HepG2 (cell line): ENCODE measurements around the gene LRBA. TPM values are rescaled to one million over a fixed set of nuclear protein-coding genes. Genes with fewer than 3 reads are reported as not detected.

ENCODE experiments used
- ADNP ChIP-seq: sonication (generic); formaldehyde crosslinking; IDR thresholded peaks from 2 replicates; pipeline ENCODE4 v1.4.0; 2020; ENCODE audit warnings: missing genetic modification reagents
- SMAD1 ChIP-seq: sonication (generic); formaldehyde crosslinking; IDR thresholded peaks from 2 replicates; pipeline ENCODE4 v1.4.0; 2020; ENCODE audit warnings: missing genetic modification reagents, low read depth, mild to moderate bottlenecking, borderline replicate concordance
- ZBTB8A ChIP-seq: sonication (generic); formaldehyde crosslinking; IDR thresholded peaks from 2 replicates; pipeline ENCODE4 v1.4.0; 2020; ENCODE audit warnings: mild to moderate bottlenecking, low read depth, missing genetic modification reagents, borderline replicate concordance
- polyA plus RNA-seq, 8 experiments: library from polyadenylated mRNA; depleted of rRNA in 3 of 8; stranded (reverse) in 7 of 8; unstranded in 1 of 8; fragments of >200 nt; fragmentation: Illumina TruSeq in 4 of 8; extraction: Trizol in 4 of 8; gene quantifications; 2 replicates each; pipeline versions ENCODE4 v1.2.1 to v1.2.3, GENCODE V29; 2011 to 2016; ENCODE audit warnings: low read depth in 4 of 8, missing spikeins in 1 of 8, mixed read lengths in 1 of 8; ENCODE audit not compliant: insufficient read depth in 1 of 8
- total RNA-seq, 5 experiments: library from RNA; depleted of rRNA; stranded (reverse); fragments of >200 nt; fragmentation: Illumina TruSeq; extraction: Trizol; gene quantifications; 2 replicates each; pipeline ENCODE4 v1.2.3, GENCODE V29; 2016; ENCODE audit warnings: low read depth in 1 of 5
- TF ChIP-seq, protein P1 (sequence below): sonication (generic); formaldehyde crosslinking; IDR thresholded peaks from 2 replicates; pipeline ENCODE4 v1.4.0; 2020; ENCODE audit warnings: missing genetic modification reagents, borderline replicate concordance
- TF ChIP-seq, protein P2 (sequence below): sonication (generic); formaldehyde crosslinking; IDR thresholded peaks from 2 replicates; pipeline ENCODE4 v1.5.0; 2020; ENCODE audit warnings: mild to moderate bottlenecking, missing genetic modification reagents, borderline replicate concordance

The LRBA gene
- total and polyA plus RNA-seq, 2 of the 13 experiments (the other 11 are each of a cell fraction or from before 2014, with no cell fraction given), result 21.0 to 37.2 TPM

DNA sequence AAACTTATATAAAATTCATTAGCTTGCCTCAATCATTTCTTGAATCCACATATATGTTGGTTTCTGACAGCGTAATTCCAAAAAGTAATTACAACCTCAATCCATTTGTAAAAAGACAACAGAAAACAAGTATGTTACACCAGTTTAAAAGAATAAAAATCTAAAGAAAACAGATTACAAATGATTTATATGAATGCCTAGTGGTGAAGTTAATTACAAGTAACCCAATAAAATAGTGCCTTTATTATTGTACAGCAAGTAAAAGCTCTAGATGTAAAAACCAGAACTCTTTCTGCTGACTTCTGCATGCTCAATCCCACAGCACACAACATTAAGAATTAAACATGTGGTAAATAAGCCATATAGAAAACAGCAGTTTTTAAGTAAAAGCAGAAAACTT lies 235.4 kb downstream of the LRBA start (continued):
- no peak for TF ChIP-seq SMAD1 (CRISPR knock-in tag)
- TF ChIP-seq, protein P1, sequence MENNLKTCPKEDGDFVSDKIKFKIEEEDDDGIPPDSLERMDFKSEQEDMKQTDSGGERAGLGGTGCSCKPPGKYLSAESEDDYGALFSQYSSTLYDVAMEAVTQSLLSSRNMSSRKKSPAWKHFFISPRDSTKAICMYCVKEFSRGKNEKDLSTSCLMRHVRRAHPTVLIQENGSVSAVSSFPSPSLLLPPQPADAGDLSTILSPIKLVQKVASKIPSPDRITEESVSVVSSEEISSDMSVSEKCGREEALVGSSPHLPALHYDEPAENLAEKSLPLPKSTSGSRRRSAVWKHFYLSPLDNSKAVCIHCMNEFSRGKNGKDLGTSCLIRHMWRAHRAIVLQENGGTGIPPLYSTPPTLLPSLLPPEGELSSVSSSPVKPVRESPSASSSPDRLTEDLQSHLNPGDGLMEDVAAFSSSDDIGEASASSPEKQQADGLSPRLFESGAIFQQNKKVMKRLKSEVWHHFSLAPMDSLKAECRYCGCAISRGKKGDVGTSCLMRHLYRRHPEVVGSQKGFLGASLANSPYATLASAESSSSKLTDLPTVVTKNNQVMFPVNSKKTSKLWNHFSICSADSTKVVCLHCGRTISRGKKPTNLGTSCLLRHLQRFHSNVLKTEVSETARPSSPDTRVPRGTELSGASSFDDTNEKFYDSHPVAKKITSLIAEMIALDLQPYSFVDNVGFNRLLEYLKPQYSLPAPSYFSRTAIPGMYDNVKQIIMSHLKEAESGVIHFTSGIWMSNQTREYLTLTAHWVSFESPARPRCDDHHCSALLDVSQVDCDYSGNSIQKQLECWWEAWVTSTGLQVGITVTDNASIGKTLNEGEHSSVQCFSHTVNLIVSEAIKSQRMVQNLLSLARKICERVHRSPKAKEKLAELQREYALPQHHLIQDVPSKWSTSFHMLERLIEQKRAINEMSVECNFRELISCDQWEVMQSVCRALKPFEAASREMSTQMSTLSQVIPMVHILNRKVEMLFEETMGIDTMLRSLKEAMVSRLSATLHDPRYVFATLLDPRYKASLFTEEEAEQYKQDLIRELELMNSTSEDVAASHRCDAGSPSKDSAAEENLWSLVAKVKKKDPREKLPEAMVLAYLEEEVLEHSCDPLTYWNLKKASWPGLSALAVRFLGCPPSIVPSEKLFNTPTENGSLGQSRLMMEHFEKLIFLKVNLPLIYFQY, result no peak
- no peak for TF ChIP-seq ADNP
- TF ChIP-seq, protein P2, sequence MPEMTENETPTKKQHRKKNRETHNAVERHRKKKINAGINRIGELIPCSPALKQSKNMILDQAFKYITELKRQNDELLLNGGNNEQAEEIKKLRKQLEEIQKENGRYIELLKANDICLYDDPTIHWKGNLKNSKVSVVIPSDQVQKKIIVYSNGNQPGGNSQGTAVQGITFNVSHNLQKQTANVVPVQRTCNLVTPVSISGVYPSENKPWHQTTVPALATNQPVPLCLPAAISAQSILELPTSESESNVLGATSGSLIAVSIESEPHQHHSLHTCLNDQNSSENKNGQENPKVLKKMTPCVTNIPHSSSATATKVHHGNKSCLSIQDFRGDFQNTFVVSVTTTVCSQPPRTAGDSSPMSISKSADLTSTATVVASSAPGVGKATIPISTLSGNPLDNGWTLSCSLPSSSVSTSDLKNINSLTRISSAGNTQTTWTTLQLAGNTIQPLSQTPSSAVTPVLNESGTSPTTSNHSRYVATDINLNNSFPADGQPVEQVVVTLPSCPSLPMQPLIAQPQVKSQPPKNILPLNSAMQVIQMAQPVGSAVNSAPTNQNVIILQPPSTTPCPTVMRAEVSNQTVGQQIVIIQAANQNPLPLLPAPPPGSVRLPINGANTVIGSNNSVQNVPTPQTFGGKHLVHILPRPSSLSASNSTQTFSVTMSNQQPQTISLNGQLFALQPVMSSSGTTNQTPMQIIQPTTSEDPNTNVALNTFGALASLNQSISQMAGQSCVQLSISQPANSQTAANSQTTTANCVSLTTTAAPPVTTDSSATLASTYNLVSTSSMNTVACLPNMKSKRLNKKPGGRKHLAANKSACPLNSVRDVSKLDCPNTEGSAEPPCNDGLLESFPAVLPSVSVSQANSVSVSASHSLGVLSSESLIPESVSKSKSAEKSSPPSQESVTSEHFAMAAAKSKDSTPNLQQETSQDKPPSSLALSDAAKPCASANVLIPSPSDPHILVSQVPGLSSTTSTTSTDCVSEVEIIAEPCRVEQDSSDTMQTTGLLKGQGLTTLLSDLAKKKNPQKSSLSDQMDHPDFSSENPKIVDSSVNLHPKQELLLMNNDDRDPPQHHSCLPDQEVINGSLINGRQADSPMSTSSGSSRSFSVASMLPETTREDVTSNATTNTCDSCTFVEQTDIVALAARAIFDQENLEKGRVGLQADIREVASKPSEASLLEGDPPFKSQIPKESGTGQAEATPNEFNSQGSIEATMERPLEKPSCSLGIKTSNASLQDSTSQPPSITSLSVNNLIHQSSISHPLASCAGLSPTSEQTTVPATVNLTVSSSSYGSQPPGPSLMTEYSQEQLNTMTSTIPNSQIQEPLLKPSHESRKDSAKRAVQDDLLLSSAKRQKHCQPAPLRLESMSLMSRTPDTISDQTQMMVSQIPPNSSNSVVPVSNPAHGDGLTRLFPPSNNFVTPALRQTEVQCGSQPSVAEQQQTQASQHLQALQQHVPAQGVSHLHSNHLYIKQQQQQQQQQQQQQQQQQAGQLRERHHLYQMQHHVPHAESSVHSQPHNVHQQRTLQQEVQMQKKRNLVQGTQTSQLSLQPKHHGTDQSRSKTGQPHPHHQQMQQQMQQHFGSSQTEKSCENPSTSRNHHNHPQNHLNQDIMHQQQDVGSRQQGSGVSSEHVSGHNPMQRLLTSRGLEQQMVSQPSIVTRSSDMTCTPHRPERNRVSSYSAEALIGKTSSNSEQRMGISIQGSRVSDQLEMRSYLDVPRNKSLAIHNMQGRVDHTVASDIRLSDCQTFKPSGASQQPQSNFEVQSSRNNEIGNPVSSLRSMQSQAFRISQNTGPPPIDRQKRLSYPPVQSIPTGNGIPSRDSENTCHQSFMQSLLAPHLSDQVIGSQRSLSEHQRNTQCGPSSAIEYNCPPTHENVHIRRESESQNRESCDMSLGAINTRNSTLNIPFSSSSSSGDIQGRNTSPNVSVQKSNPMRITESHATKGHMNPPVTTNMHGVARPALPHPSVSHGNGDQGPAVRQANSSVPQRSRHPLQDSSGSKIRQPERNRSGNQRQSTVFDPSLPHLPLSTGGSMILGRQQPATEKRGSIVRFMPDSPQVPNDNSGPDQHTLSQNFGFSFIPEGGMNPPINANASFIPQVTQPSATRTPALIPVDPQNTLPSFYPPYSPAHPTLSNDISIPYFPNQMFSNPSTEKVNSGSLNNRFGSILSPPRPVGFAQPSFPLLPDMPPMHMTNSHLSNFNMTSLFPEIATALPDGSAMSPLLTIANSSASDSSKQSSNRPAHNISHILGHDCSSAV (CRISPR knock-in tag), result no peak
- TF ChIP-seq ZBTB8A (CRISPR knock-in tag), result no peak
